IPS-15b (cell line): ENCODE measurements around the gene CFAP90.
A peak's percentile ranks its signal among the peaks of the same experiment; 100 is the strongest.

ENCODE experiments used
- H3K27me3 ChIP-seq: one replicate; pipeline ENCODE4 v1.6.1; 2013; ENCODE audit warnings: low read length; ENCODE audit not compliant: control insufficient read depth, insufficient read depth
- H3K36me3 ChIP-seq: one replicate; pipeline ENCODE4 v1.6.1; 2013; ENCODE audit warnings: low read length; ENCODE audit not compliant: control insufficient read depth, insufficient read depth
- H3K4me1 ChIP-seq: one replicate; pipeline ENCODE4 v1.6.1; 2013; ENCODE audit warnings: mild to moderate bottlenecking, low read length; ENCODE audit not compliant: control insufficient read depth, insufficient read depth
- H3K4me3 ChIP-seq: one replicate; pipeline ENCODE4 v1.5.1; 2013; ENCODE audit warnings: low read depth, low read length
- H3K9ac ChIP-seq: one replicate; pipeline ENCODE4 v1.6.1; 2013; ENCODE audit warnings: low read depth, mild to moderate bottlenecking, low read length
- H3K9me3 ChIP-seq: one replicate; pipeline ENCODE4 v1.6.1; 2013; ENCODE audit warnings: mild to moderate bottlenecking, low read length; ENCODE audit not compliant: control insufficient read depth, insufficient read depth

Gene CFAP90

DNA sequence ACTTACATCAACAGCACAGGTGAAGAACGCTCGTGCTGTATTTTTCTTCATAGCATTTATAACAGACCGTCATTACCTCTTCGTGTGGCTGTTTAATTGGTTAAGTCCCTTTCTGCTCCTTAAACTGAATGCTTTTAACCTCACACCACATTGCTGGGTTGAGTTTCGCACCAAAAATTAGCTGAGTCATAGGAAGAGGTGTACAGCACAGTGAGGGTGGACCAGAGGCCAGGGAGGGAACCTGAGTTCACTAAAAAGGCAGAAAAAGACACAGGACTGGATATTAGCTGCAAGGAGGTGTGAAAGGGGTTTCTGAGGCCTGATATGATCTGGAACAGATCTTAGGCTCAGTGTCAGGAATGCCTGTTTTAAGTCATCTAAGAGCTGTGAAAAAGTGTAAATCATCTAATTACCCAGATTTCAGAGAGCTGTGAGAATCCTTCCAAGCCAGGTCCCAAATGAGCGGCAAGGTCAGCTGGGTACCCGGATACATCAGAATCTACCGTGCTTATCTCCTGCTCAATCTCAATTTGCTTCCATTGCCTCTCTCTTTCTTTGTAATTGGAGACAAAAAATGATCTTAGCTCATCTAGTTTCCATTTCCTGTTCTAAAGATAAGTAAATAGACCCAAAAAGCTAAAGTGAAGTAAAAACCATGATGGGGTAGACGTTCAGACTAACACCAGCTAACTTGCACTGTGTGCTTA is 7.1 kb upstream of the CFAP90 start:
- no peaks in the 10 kb centered on the region for H3K36me3 ChIP-seq
- no peak overlapping the region for H3K4me3 ChIP-seq
- H3K9ac ChIP-seq = no peak overlapping the region
- H3K4me1 ChIP-seq = no peaks in the 10 kb centered on the region
- no peaks in the 10 kb centered on the region for H3K9me3 ChIP-seq
- no peaks in the 10 kb centered on the region for H3K27me3 ChIP-seq

DNA sequence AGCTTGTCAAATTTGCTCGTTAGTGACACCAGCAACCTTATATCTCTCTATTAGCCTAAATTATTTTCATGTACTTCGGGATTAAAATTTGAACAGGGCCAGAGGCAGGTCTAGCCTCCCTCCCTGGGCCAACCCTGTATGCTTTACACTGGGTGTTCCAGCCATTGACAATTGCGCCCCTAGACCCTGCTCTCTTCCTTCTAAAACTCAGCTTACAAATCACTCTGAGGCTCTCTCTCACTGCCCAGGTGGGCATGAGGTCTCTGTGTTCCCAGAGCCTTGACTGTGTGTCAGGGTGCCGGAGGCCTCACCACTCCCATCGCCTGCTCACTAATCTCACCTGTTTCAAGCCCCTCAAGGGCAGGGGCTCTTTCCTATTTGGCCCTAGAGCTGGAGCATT is 6.4 kb upstream of the CFAP90 start:
- H3K27me3 ChIP-seq = peaks cover under 1% of the 10 kb centered on the region
- H3K4me1 ChIP-seq = no peaks in the 10 kb centered on the region
- no peak overlapping the region for H3K4me3 ChIP-seq
- no peaks in the 10 kb centered on the region for H3K9me3 ChIP-seq
- H3K36me3 ChIP-seq = no peaks in the 10 kb centered on the region
- H3K9ac ChIP-seq = no peak overlapping the region

DNA sequence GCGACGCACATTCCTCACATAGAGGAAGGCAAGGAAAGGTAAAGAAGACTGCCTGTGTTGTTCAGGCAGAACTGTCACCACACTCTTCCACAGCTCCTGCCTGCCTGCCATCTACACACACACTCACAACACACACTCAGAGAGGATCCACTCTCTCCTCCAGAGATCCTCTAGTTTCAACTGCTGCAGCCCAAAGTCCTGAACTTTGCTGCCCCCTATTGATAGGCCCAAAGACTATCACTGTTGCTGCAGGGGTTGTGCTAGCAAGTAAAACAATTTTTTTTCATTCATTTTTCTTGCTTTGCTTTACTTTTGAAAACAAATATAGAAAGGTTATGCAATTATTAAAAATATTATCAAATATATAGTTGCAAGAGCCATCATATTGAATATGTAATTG is 5.9 kb upstream of the CFAP90 start:
- peaks cover 5% of the 10 kb centered on the region for H3K27me3 ChIP-seq
- H3K4me3 ChIP-seq = no peak overlapping the region
- no peaks in the 10 kb centered on the region for H3K36me3 ChIP-seq
- H3K9ac ChIP-seq = no peak overlapping the region
- H3K9me3 ChIP-seq = no peaks in the 10 kb centered on the region
- no peaks in the 10 kb centered on the region for H3K4me1 ChIP-seq

DNA sequence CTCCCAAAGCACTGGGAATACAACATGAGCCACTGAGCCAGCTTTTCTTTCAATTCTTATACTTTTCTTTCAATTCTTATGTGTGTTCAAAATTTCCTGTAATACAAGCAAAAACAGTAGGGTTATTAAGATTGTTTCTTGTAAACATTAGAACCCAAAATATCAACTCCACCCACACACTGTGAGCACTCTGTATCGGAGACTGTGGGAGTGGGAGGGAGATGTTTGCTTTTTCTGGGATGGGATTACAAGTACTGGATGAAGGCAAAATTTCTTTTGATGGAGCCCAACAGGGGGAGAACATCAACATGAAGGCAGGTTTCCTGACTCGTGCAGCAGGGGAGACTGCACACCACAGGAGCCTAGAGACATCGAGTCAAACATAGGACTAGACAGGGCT is 4.7 kb upstream of the CFAP90 start:
- no peak overlapping the region for H3K4me3 ChIP-seq
- peaks cover 12% of the 10 kb centered on the region for H3K27me3 ChIP-seq
- H3K36me3 ChIP-seq = no peaks in the 10 kb centered on the region
- no peaks in the 10 kb centered on the region for H3K4me1 ChIP-seq
- no peak overlapping the region for H3K9ac ChIP-seq
- no peaks in the 10 kb centered on the region for H3K9me3 ChIP-seq

DNA sequence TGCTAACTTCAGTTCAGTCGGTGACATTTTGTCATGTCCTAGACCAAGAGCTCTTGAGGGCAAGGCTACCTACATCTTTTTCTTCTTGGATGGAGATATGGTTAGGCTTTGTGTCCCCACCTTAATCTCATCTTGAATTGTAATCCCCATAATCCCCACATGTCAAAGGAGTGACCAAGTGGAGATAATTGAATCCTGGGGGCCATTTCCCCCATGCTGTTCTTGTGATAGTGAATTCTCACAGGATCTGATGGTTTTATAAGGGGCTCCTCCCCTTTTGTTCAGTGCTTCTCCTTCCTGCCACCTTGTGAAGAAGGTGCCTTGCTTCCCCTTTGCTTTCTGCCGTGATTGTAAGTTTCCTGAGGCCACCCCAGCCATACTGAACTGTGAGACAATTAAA is 2.1 kb upstream of the CFAP90 start:
- Histone ChIP-seq H3K4me1 (no peaks in the 10 kb centered on the region), H3K4me3 (no peak overlapping the region), H3K9ac (no peak overlapping the region), H3K9me3 (no peaks in the 10 kb centered on the region), H3K27me3 (peaks cover 26% of the 10 kb centered on the region), H3K36me3 (no peaks in the 10 kb centered on the region)

DNA sequence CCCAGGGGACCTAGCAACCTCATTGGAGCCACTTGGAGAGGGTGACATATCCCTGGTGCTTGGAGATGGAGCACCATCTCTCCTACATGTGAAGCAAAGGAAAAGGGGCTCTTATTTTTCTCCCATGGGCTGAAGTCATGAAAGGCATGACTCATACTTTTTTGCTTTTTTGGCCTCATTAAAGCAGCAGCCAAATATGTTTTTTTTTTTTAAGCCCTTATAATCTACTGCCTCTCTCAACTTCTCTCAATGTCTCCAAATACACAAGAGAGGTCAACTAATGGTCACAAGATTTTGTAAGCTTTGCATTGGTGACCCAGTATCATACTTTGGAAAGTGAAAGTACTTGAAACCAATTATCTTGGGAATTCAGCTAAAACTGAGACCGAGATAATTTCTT is 1.6 kb upstream of the CFAP90 start:
- no peaks in the 10 kb centered on the region for H3K4me1 ChIP-seq
- no peak overlapping the region for H3K4me3 ChIP-seq
- H3K9me3 ChIP-seq = no peaks in the 10 kb centered on the region
- H3K27me3 ChIP-seq = peaks cover 27% of the 10 kb centered on the region
- H3K36me3 ChIP-seq = no peaks in the 10 kb centered on the region
- H3K9ac ChIP-seq = no peak overlapping the region

DNA sequence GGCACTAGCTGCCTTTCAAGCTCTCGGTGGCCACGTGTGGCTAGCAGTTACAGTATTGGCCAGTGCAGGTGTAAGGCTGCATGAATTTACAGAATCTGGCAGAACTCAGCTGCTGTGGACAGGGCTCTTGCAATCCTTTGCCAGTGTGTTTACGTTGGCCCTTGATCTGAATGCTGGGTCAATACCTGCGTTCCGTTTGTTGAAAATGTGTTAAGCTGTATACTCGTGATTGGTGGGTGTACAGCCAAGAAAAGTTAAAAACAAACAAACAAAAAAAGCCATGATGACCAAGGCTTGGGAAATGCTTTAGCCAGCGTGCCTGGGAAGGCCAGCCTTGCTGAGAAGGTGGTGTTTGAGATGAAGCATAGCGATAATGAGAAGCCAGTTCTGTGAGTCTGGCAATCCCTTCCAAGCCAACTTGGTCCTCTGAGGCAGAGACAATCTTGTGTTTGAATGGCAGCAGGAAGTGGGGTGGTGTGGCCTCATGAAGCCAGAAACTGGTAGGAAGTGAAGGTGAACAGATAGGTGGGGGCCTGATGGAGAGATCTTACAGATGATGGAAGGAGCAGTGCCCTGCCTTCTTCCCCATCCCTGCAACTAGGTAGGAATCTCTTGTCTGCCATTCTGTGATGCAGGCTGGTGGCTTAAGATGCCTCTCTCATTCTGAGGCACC is 820 bp upstream of the CFAP90 start:
- Histone ChIP-seq H3K36me3 (no peaks in the 10 kb centered on the region), H3K4me3 (peak overlapping the region; percentile 58), H3K9me3 (no peaks in the 10 kb centered on the region), H3K4me1 (no peaks in the 10 kb centered on the region), H3K9ac (no peak overlapping the region), H3K27me3 (peaks cover 27% of the 10 kb centered on the region)

DNA sequence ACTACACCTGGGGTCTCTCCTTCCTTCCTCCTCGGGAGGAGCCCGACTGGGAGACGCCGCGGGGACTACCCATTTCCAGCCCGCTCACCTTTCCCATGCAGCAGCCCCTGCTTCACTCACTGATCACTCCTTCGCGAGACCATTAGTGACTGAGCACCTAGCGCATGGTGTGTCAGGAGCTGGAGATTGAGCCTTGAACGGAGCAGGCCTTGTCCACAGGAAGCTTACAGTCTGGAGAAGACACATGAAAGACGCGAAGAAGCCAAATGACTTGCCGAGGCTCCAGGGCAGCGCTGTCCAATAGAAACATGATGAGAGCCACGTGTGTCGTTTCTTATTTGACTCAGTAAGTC is 283 bp upstream of the CFAP90 start:
- H3K27me3 ChIP-seq = peaks cover 27% of the 10 kb centered on the region
- H3K4me1 ChIP-seq = no peaks in the 10 kb centered on the region
- no peaks in the 10 kb centered on the region for H3K9me3 ChIP-seq
- peak overlapping the region; percentile 58 for H3K4me3 ChIP-seq
- H3K9ac ChIP-seq = no peak overlapping the region
- no peaks in the 10 kb centered on the region for H3K36me3 ChIP-seq

DNA sequence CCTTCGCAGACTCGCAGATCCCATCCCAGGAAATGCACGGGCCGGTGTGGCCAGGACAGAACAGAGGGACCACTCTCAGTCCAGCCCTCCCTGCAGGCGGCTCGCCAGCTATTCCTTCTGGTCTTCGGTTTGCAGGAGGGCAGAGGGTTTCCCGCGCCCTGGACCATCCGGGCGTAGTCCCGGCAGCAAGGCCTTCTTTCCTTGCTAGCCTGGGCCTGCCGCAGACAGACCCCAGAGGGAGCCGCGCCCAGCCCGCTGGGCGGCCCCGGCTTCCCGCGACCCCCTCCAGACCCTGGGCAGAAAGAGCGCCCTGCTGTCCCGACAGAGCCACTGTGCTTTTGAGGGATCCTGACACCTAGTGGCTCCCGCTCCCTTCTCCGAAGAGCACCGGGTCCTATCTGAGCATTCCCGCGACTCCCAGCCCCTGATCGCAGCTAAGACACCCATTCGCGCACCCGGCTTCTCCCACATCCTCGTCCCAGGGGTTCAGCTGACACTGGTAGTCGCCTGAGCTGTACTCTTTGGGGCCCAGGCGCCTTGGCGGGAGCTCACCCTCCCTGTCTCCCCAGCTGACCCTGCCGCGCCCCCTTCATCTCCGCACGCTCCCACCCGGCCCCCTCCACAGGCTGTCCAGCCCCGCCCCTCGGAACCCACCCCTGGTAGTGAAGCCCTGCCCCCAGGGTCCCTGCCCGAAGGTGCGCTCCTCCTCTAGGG is 1.1 kb downstream of the CFAP90 start:
- H3K9ac ChIP-seq = peak overlapping the region; percentile 41
- H3K36me3 ChIP-seq = no peaks in the 10 kb centered on the region
- peak overlapping the region; percentile 86 for H3K4me3 ChIP-seq
- no peaks in the 10 kb centered on the region for H3K9me3 ChIP-seq
- H3K4me1 ChIP-seq = no peaks in the 10 kb centered on the region
- peaks cover 27% of the 10 kb centered on the region for H3K27me3 ChIP-seq

DNA sequence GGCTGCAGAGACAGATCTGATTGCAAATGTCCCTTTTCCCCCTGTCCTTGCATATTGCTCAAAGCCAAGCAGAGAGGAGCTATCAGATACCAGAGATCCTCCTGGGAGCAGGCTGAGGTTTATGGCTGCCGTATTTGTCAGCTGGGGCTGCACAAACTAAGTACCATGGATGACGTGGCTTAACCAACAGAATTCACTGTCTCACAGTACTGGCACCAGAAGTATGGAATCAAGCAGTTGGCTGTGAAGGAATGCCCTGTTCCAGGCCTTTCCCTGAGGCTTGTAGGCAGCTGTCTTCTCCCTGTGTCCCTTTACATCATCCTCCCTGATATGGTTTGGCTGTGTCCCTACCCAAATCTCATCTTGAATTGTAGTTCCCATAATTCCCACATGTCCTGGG is 2.6 kb downstream of the CFAP90 start:
- Histone ChIP-seq H3K27me3 (peaks cover 30% of the 10 kb centered on the region), H3K4me3 (no peak overlapping the region), H3K9ac (no peak overlapping the region), H3K9me3 (no peaks in the 10 kb centered on the region), H3K36me3 (no peaks in the 10 kb centered on the region), H3K4me1 (no peaks in the 10 kb centered on the region)

DNA sequence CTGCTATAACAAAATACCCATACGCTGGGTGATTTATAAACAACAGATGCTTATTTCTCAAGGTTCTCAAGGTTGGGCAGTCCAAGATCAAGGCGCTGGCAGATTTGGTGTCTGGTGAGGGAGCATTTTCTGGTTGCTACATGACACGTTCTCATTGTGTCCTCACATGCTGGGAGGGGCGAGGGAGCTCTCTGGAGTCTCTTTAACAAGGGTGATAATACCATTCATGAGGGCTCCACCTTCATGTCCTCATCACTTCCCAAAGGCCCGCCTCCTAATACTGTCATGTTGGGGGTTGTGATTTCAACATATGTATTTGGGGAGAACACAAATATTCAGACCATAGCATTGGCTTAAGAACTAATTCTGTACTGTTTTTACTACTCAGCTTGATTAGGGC is 4.6 kb downstream of the CFAP90 start:
- Histone ChIP-seq H3K9me3 (no peaks in the 10 kb centered on the region), H3K4me3 (no peak overlapping the region), H3K36me3 (no peaks in the 10 kb centered on the region), H3K27me3 (peaks cover 19% of the 10 kb centered on the region), H3K9ac (no peak overlapping the region), H3K4me1 (no peaks in the 10 kb centered on the region)

DNA sequence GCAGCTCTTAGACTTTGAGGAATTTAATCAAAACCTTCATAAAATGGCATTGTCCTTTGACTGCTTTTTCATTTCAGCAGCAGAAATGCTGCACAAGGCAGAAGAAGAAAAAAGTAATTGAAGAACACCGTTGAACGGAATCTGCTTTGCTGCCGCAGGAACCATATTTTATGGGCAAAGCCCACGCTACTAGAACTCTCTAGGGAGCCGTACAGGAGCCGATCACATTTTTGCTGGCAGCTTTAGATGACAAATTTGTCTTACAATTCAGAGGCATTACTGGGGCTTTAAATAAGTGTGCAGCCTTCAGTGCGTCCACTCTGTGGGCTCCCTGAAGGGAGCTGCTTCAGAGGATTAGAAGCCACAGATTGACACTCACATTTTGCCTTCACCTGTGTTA is 5.4 kb downstream of the CFAP90 start:
- Histone ChIP-seq H3K4me3 (no peak overlapping the region), H3K4me1 (no peaks in the 10 kb centered on the region), H3K36me3 (no peaks in the 10 kb centered on the region), H3K27me3 (peaks cover 18% of the 10 kb centered on the region), H3K9ac (no peak overlapping the region), H3K9me3 (no peaks in the 10 kb centered on the region)
